CD4-positive, alpha-beta memory T cell (primary cell): ENCODE results near the gene ADI1. TPM values are rescaled to one million over a fixed set of nuclear protein-coding genes. Genes with fewer than 3 reads are reported as not detected.

Experiments used
- CTCF ChIA-PET: fragments of 350-600 bp; sonication (Branson Sonifier 250); formaldehyde crosslinking; loops from one replicate; lab custom pipeline; 2021; ENCODE audit warnings: inconsistent platforms; ENCODE audit not compliant: partially characterized antibody; lab: Charles Lee
- POLR2A ChIA-PET: fragments of 350-600 bp; sonication (Branson Sonifier 250); formaldehyde crosslinking; loops from one replicate; lab custom pipeline; 2021; ENCODE audit not compliant: partially characterized antibody; lab: Charles Lee
- DNase-seq, 5 donors: peaks; one replicate each; pipeline versions ENCODE4 v3.0.0 to v3.0.0-alpha.2; 2020 to 2022; ENCODE audit warnings: mixed read lengths in 1 of 5
- H3K27ac ChIP-seq: one replicate; pipeline ENCODE4 v1.7.0; 2013; ENCODE audit warnings: low read depth, low read length
- H3K27me3 ChIP-seq: 2 replicates; pipeline ENCODE4 v1.7.0; 2013; ENCODE audit warnings: mild to moderate bottlenecking, low read length, moderate library complexity; ENCODE audit not compliant: insufficient read depth
- H3K36me3 ChIP-seq: 2 replicates; pipeline ENCODE4 v1.7.0; 2013; ENCODE audit warnings: mild to moderate bottlenecking, low read length, moderate library complexity; ENCODE audit not compliant: insufficient read depth
- H3K4me1 ChIP-seq: 2 replicates; pipeline ENCODE4 v1.7.0; 2013; ENCODE audit warnings: mild to moderate bottlenecking, low read length, moderate library complexity; ENCODE audit not compliant: insufficient read depth
- H3K4me3 ChIP-seq, 2 donors: one replicate each; pipeline ENCODE4 v1.7.0; 2013; ENCODE audit warnings: low read length in 2 of 2, mild to moderate bottlenecking in 1 of 2
- H3K9me3 ChIP-seq, 2 donors: one replicate each; pipeline ENCODE4 v1.7.0; 2013; ENCODE audit warnings: low read length in 2 of 2, control low read depth in 1 of 2; ENCODE audit not compliant: control insufficient read depth in 1 of 2
- H3K27ac Mint-ChIP-seq, 7 donors: one replicate each; pipeline ENCODE4 v1.8.0; 2020 to 2021; ENCODE audit warnings: mixed read lengths in 7 of 7, mild to moderate bottlenecking in 6 of 7, inconsistent platforms in 3 of 7, moderate library complexity in 3 of 7
- H3K27me3 Mint-ChIP-seq, 2 donors: one replicate each; pipeline ENCODE4 v1.8.0; 2020 to 2021; ENCODE audit warnings: mixed read lengths in 2 of 2
- H3K36me3 Mint-ChIP-seq, 2 donors: one replicate each; pipeline ENCODE4 v1.8.0; 2020 to 2021; ENCODE audit warnings: mixed read lengths in 2 of 2, inconsistent platforms in 1 of 2, mild to moderate bottlenecking in 1 of 2
- H3K4me1 Mint-ChIP-seq, 4 donors: one replicate each; pipeline ENCODE4 v1.8.0; 2020 to 2021; ENCODE audit warnings: mixed read lengths in 4 of 4, mild to moderate bottlenecking in 1 of 4
- H3K4me3 Mint-ChIP-seq, 8 donors: one replicate each; pipeline ENCODE4 v1.8.0; 2020 to 2021; ENCODE audit warnings: mixed read lengths in 8 of 8, mild to moderate bottlenecking in 7 of 8, moderate library complexity in 6 of 8, inconsistent platforms in 3 of 8
- H3K9me3 Mint-ChIP-seq, 8 donors: one replicate each; pipeline ENCODE4 v1.8.0; 2020 to 2021; ENCODE audit warnings: mixed read lengths in 8 of 8, mild to moderate bottlenecking in 5 of 8, inconsistent platforms in 3 of 8, moderate library complexity in 1 of 8
- intact Hi-C: fragments of 100-400 bp; cut with micrococcal nuclease; formaldehyde crosslinking; loops from one replicate; pipeline ENCODE4 v1.15.1; 2023
- polyA plus RNA-seq, 2 donors: library from polyadenylated mRNA; unstranded; fragments of 300-500 nt; fragmentation: Illumina TruSeq; gene quantifications; one replicate each; pipeline ENCODE4 v1.2.3, GENCODE V29; 2021
- total RNA-seq, 2 experiments: library from RNA; stranded (reverse); gene quantifications; one replicate each; pipeline ENCODE4 v1.2.3, GENCODE V29; 2021

Gene ADI1
- total and polyA plus RNA-seq, 4 experiments from 2014 or later: 32.3 to 115 (median 44.4) TPM

DNA sequence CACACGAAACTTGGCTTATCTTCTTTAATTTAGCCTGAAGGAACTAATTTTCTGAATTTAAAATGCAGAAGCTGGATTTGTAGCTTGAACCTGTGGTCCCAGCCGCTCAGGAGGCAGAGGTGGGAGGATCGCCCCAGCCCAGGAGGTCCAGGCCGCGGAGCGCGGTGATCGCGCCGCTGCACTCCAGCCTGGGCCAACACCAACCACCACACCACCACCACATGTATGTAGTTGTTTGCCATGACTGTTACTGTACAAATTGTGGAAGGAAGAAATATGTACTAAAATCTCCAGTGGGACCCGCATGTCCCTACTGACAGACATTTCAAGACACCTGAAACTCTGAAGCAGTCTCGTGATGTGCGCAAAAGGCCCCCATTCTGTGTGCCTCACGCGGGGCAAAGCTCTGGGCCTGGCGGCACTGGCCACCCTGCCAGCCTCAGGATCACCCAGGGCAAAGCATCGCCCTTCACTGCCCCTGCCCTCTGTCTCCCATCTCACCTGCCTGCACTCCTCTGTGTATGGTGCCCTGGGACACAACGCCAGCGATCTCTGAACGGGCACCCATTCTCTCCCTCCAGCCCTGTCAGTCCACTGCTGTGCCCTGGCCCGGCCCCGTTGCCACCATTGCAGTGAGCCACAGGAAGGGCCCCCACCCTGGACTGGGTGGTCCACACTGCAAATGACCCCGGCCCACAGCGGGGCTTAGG, 10.1 kb upstream of the ADI1 start:
- Histone ChIP-seq H3K4me1 (no peaks in the 10 kb centered on the region), H3K36me3 (no peaks in the 10 kb centered on the region), H3K27me3 (no peaks in the 10 kb centered on the region), H3K4me3 (no peak overlapping the region), H3K9me3 (no peaks in the 10 kb centered on the region), H3K27ac (no peak overlapping the region)
- Mint-ChIP-seq H3K27ac (no peak overlapping the region), H3K4me1 (no peaks in the 10 kb centered on the region), H3K4me3 (no peak overlapping the region), H3K9me3 (no peaks in the 10 kb centered on the region), H3K36me3 (no peaks in the 10 kb centered on the region), H3K27me3 (no peaks in the 10 kb centered on the region)
- POLR2A ChIA-PET: no interaction called here
- CTCF ChIA-PET: no interaction called here
- no peak for DNase-seq
- intact Hi-C loops: no loop called here

DNA sequence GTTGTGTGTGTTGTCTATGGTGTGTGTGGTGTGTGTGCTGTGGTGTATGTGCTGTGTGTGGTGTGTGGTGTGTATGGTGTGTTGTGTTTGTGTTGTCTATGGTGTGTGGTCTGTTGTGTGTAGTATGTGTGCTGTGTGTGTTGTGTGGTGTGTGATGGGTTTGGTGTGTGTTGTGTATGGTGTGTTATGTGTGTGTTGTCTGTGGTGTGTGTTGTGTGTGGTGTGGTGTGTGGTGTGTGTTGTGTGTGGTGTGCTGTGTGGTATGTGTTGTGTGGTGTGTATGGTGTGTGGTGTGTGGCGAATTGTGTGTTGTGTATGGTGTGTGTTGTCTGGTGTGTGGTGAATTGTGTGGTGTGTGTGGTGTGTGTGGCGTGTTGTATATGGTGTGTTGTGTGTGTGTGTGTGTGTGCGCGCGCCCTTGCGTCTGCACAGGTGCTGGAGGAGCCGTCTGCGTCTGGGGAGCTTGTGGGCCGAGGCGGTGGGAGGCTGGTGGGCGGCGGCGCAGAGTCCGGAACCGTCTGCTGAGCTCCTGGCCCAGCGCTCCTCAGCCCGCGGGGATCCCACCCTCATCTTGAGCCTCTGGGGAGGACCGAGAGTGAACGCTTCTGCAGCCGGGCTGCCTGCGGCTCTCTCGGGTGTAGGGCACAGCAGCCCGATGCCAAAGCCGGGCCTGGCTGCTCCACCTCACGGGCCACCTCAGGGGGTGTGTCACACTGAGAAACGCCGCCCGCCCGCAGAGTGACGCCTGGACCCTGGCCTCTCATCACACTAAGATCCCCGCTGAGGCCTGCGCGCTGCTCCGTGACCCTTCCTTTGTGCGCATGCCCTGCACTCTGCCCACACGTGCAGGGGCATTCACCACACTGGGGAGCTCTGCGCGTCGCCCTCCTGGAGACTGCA, 8.8 kb upstream of the ADI1 start:
- Histone ChIP-seq H3K27ac (no peak overlapping the region), H3K27me3 (no peaks in the 10 kb centered on the region), H3K9me3 (no peaks in the 10 kb centered on the region), H3K36me3 (no peaks in the 10 kb centered on the region), H3K4me1 (no peaks in the 10 kb centered on the region), H3K4me3 (no peak overlapping the region)
- H3K27me3 Mint-ChIP-seq: no peaks in the 10 kb centered on the region
- CTCF ChIA-PET: no interaction called here
- H3K4me1 Mint-ChIP-seq: no peaks in the 10 kb centered on the region
- DNase-seq: no peak
- no peak overlapping the region for H3K27ac Mint-ChIP-seq
- H3K36me3 Mint-ChIP-seq: no peaks in the 10 kb centered on the region
- POLR2A ChIA-PET: no interaction called here
- no peaks in the 10 kb centered on the region for H3K9me3 Mint-ChIP-seq
- intact Hi-C loops: no loop called here
- no peak overlapping the region for H3K4me3 Mint-ChIP-seq

DNA sequence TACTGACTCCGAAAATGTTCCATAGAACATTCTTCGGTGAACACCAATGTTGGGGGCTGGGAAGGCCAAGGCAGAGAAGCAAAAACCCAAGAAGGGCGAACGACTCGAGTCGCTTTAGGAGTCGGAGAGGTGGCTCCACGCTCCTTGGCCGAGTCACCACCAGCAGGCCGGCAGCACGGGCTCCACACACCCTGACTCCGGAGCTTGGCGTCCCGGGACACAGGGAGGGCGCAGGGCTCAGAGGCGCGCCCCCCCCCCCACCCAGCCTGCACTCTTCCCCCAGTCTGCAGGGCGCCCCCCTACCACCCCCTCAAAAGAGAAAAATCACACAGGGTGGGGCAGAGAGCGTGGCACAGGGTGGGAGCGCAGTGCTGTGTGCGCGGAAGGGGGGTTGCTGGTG, 7.5 kb upstream of the ADI1 start:
- no peaks in the 10 kb centered on the region for H3K27me3 Mint-ChIP-seq
- no peak for DNase-seq
- intact Hi-C loops: no loop called here
- Histone ChIP-seq H3K9me3 (no peaks in the 10 kb centered on the region), H3K27ac (no peak overlapping the region), H3K36me3 (no peaks in the 10 kb centered on the region), H3K27me3 (no peaks in the 10 kb centered on the region), H3K4me1 (no peaks in the 10 kb centered on the region), H3K4me3 (no peak overlapping the region)
- peaks cover under 1 to 1% (median 1%) of the 10 kb centered on the region in 4 donors for H3K4me1 Mint-ChIP-seq
- POLR2A ChIA-PET: no interaction called here
- no peak overlapping the region for H3K4me3 Mint-ChIP-seq
- H3K9me3 Mint-ChIP-seq: no peaks in the 10 kb centered on the region
- H3K27ac Mint-ChIP-seq: no peak overlapping the region
- no peaks in the 10 kb centered on the region for H3K36me3 Mint-ChIP-seq
- CTCF ChIA-PET: no interaction called here

DNA sequence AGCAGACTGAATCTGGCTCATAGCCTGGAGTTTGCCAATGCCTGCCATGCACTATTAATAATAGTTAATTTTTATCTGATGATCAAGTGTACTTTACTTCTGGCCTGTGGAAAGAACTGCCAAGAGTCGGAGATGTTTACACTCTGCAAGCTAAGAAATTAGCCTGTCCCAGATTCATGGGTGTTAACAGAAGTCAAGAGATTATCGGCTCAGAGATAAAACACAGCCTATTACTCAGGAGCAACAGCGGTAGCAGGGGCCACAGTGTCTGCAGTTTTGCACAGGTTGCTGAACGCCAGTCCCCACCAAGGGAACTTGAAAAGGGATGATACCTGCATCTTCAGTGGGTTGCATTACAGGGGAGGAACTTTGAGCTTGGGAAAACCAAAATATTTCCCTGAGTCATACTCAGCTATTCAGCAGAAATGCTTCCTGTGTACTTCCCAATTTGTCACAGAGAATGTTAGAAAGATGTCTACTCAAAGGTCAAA, 4.3 kb upstream of the ADI1 start:
- ChIA-PET POLR2A (no interaction called here), CTCF (no interaction called here)
- H3K27ac Mint-ChIP-seq: no peak overlapping the region
- Histone ChIP-seq H3K27me3 (no peaks in the 10 kb centered on the region), H3K9me3 (no peaks in the 10 kb centered on the region), H3K27ac (no peak overlapping the region), H3K4me1 (peaks cover 16% of the 10 kb centered on the region), H3K36me3 (no peaks in the 10 kb centered on the region), H3K4me3 (no peak overlapping the region)
- peaks cover 0 to 2% (median 0%) of the 10 kb centered on the region in 8 donors for H3K9me3 Mint-ChIP-seq
- H3K4me3 Mint-ChIP-seq: no peak overlapping the region
- intact Hi-C loops: no loop called here
- peaks cover 0 to 6% of the 10 kb centered on the region in 2 donors for H3K36me3 Mint-ChIP-seq
- peaks cover 19 to 29% (median 23%) of the 10 kb centered on the region in 4 donors for H3K4me1 Mint-ChIP-seq
- H3K27me3 Mint-ChIP-seq: no peaks in the 10 kb centered on the region
- no peak for DNase-seq

DNA sequence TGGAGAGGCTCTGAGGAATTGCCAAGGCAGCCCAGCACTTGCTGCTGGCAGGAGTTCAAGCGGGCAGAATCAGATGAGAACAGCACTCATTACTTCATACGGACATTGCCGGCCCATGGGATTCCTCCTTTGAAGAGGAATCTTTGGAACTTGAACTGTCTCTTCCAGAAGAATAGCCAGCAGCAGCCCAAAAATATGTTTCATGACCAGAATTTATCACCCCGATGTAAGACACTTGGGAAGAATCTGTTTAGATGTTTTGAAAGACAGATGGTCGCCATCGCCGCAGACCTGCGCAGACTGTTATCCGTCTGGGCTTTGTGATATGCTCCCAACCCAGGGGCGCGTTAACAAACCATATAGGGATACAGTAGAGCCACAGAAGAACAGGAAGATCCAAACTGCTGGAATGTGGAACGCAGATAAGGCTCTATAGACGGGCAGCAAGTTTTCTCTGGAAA, 3.7 kb upstream of the ADI1 start:
- Histone ChIP-seq H3K9me3 (no peaks in the 10 kb centered on the region), H3K4me3 (no peak overlapping the region), H3K27ac (no peak overlapping the region), H3K4me1 (peaks cover 19% of the 10 kb centered on the region), H3K27me3 (no peaks in the 10 kb centered on the region), H3K36me3 (no peaks in the 10 kb centered on the region)
- Mint-ChIP-seq H3K4me1 (peaks cover 22 to 34% (median 26%) of the 10 kb centered on the region in 4 donors), H3K4me3 (no peak overlapping the region), H3K9me3 (peaks cover 0 to 2% (median 0%) of the 10 kb centered on the region in 8 donors), H3K27me3 (no peaks in the 10 kb centered on the region), H3K27ac (peak overlapping the region in 1 of 7 donors; percentile 33), H3K36me3 (peaks cover 0 to 7% of the 10 kb centered on the region in 2 donors)
- intact Hi-C loops: no loop called here
- CTCF ChIA-PET: no interaction called here
- no peak for DNase-seq
- POLR2A ChIA-PET: interaction anchor here (0.5 kb wide), 1 partner anchor 22 kb away, joined by 3 read pairs; no protein-coding TSS in a partner anchor

DNA sequence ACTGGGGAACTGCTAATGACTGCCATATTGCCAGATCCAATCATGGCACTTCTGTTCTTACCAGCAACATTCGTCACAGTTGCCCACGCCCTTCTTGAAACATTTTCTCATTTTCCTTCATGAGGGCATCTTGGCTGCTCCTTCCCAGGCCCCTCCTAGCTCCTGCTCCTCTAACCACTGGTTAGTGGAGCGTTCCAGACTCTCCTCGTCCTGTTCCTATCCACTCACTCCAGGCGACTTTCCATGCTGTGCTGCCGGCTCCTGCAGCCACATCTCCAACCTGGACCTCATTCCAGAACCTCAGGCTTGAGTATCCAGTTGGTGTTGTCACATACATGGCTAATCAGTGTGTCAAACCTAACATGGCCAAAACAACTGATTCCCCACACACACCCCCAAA, 1.3 kb upstream of the ADI1 start:
- Mint-ChIP-seq H3K27me3 (no peaks in the 10 kb centered on the region), H3K36me3 (peaks cover 5 to 12% of the 10 kb centered on the region in 2 donors), H3K4me3 (peak overlapping the region; percentile 80 to 97 (median 94)), H3K4me1 (peaks cover 25 to 41% (median 33%) of the 10 kb centered on the region in 4 donors), H3K27ac (peak overlapping the region; percentile 67 to 99 (median 92)), H3K9me3 (peaks cover 0 to 3% (median 2%) of the 10 kb centered on the region in 8 donors)
- Histone ChIP-seq H3K4me3 (no peak overlapping the region), H3K9me3 (no peaks in the 10 kb centered on the region), H3K4me1 (peaks cover 23% of the 10 kb centered on the region), H3K36me3 (no peaks in the 10 kb centered on the region), H3K27me3 (no peaks in the 10 kb centered on the region), H3K27ac (no peak overlapping the region)
- ChIA-PET CTCF (interaction anchor here (1.0 to 1.4 kb wide), 3 partner anchors 38 to 97 kb away, joined by 3 to 5 read pairs (median 3); no protein-coding TSS in a partner anchor), POLR2A (interaction anchor here (1.4 to 4.7 kb wide), 4 partner anchors 24 to 142 kb away, joined by 3 to 62 read pairs (median 29); partner anchors contain the start of genes EIPR1, RNASEH1, RPS7 and TRAPPC12)
- no peak for DNase-seq
- intact Hi-C loops: no loop called here
